ENCODE results near the gene CRELD1. TPM values are rescaled to one million over a fixed set of nuclear protein-coding genes. Genes with fewer than 3 reads are reported as not detected.

CRELD1 gene
- total and polyA plus RNA-seq, 9 of the 15 experiments (the other 6 are each of a cell fraction or from before 2014, with no cell fraction given): 3.3 to 25.8 (median 16.5) TPM

GRCh38 chr3:9890249-9891071, 43.2 kb upstream of the CRELD1 start, which contains the start of gene JAGN1 (continued):
- TF ChIP-seq ZBTB33 (CRISPR knock-in tag; IDR thresholded peaks at IDR 0.05) (peak; percentile 76), CHD7 (IDR thresholded peaks at IDR 0.05; ENCODE audit: low read depth, low read length) (no peak), TBP (optimal IDR thresholded peaks at IDR 0.05; ENCODE audit: low read depth, low read length) (peak; percentile 93), NUFIP1 (IDR thresholded peaks at IDR 0.05; ENCODE audit: partially characterized antibody) (peak; percentile 32), XRCC4 (IDR thresholded peaks at IDR 0.05; ENCODE audit: extremely low read depth, insufficient read depth, insufficient read length) (no peak), ZNF224 (CRISPR knock-in tag; IDR thresholded peaks at IDR 0.05) (0 out of 2 replicates have a peak, but pooled peaks have one; percentile 85), NKRF (IDR thresholded peaks at IDR 0.05; ENCODE audit: borderline replicate concordance) (peak; percentile 76; the same call in 1 of the 2 replicates), MED1 (CRISPR knock-in tag; IDR thresholded peaks at IDR 0.05; ENCODE audit: borderline replicate concordance) (no peak), BCL6 (CRISPR knock-in tag; IDR thresholded peaks at IDR 0.05) (no peak), PREB (CRISPR knock-in tag; IDR thresholded peaks at IDR 0.05) (no peak)
